SKM-1 (cell line): ENCODE measurements around the gene PXK.
"Not testable (repeated sequence)": the region's sequence is repeated elsewhere in the genome, so short reads cannot be mapped to it uniquely, and the experiment has no call there.

ENCODE experiments used
- DNase-seq: peaks from one replicate; lab custom pipeline; 2025; ENCODE audit not compliant: unreplicated experiment; lab: John Stamatoyannopoulos, UW

The PXK gene

GRCh38 chr3:58332575-58333188 is at the start of gene PXK:
Gene PXK (plus strand): TSS chr3:58332892. CDS start chr3:58332989, 97 bp downstream.
- peak; percentile 48 for DNase-seq

GRCh38 chr3:58285334-58285733 is 47.4 kb upstream of the PXK start:
- no peak for DNase-seq

GRCh38 chr3:58287354-58287753 is 45.3 kb upstream of the PXK start:
- DNase-seq, result no peak

- no peak for DNase-seq
Observed at GRCh38 chr3:58288011-58288728, 44.5 kb upstream of the PXK start.

- not testable (repeated sequence) for DNase-seq
Observed at GRCh38 chr3:58288964-58289613, 43.6 kb upstream of the PXK start.

GRCh38 chr3:58290446-58290845 is 42.2 kb upstream of the PXK start:
- not testable (repeated sequence) for DNase-seq

GRCh38 chr3:58291671-58292338 is 40.9 kb upstream of the PXK start:
- no peak for DNase-seq

- DNase-seq, result no peak
Observed at GRCh38 chr3:58292866-58293265, 39.8 kb upstream of the PXK start.

- no peak for DNase-seq
Observed at GRCh38 chr3:58293516-58293915, 39.2 kb upstream of the PXK start.

- no peak for DNase-seq
Observed at GRCh38 chr3:58296269-58296668, 36.4 kb upstream of the PXK start.

GRCh38 chr3:58296843-58297242 is 35.8 kb upstream of the PXK start:
- no peak for DNase-seq

GRCh38 chr3:58298190-58298589 is 34.5 kb upstream of the PXK start:
- DNase-seq, result no peak

GRCh38 chr3:58299075-58299474 is 33.6 kb upstream of the PXK start:
- DNase-seq, result no peak

- no peak for DNase-seq
Observed at GRCh38 chr3:58299839-58300516, 32.7 kb upstream of the PXK start.

GRCh38 chr3:58305882-58306711 is 26.6 kb upstream of the PXK start, which contains the start of the genes HTD2 and RPP14:
Gene HTD2 (plus strand): TSS chr3:58306520. CDS start chr3:58317614, 11,094 bp downstream.
Gene RPP14 (plus strand): TSS chr3:58306245. CDS start chr3:58310330, 4,085 bp downstream.
- peak; percentile 94 for DNase-seq

GRCh38 chr3:58307639-58308215 is 25.0 kb upstream of the PXK start:
- no peak for DNase-seq

GRCh38 chr3:58308728-58309127 is 24.0 kb upstream of the PXK start:
- no peak for DNase-seq

- no peak for DNase-seq
Observed at GRCh38 chr3:58317811-58318210, 14.9 kb upstream of the PXK start.

GRCh38 chr3:58321791-58322190 is 10.9 kb upstream of the PXK start:
- DNase-seq, result no peak

GRCh38 chr3:58322793-58323192 is 9.9 kb upstream of the PXK start:
- no peak for DNase-seq
